LNCaP clone FGC (cell line): ENCODE measurements around the gene HAPLN2.

Experiments
- DNase-seq: peaks from one replicate; pipeline ENCODE4 v3.0.0-alpha.2; 2011; ENCODE audit warnings: low read depth
- H3K4me3 ChIP-seq: 2 replicates; pipeline ENCODE4 v1.5.1; 2011; ENCODE audit warnings: mild to moderate bottlenecking, low read depth, low read length, control low read depth
- CTCF ChIP-seq: IDR thresholded peaks from 2 replicates; pipeline ENCODE4 v1.5.1; 2012; ENCODE audit warnings: mild to moderate bottlenecking; ENCODE audit not compliant: control insufficient read depth, insufficient read depth; ENCODE audit errors: extremely low read depth

Gene HAPLN2

GRCh38 chr1:156652131-156652991 lies 33.1 kb downstream of the HAPLN2 start:
- no peak for DNase-seq
- TF ChIP-seq CTCF: no peak
- no peak overlapping the region for H3K4me3 ChIP-seq

- no peak for DNase-seq
- H3K4me3 ChIP-seq: no peak overlapping the region
- TF ChIP-seq CTCF: no peak
Measured at GRCh38 chr1:156652992-156653355, 33.8 kb downstream of the HAPLN2 start.

- no peak overlapping the region for H3K4me3 ChIP-seq
- no peak for DNase-seq
- TF ChIP-seq CTCF: no peak
Measured at GRCh38 chr1:156654700-156655099, 35.5 kb downstream of the HAPLN2 start.

GRCh38 chr1:156655151-156655903 lies 36.1 kb downstream of the HAPLN2 start:
- no peak for TF ChIP-seq CTCF
- H3K4me3 ChIP-seq: no peak overlapping the region
- DNase-seq: no peak

- no peak for DNase-seq
- no peak for TF ChIP-seq CTCF
- no peak overlapping the region for H3K4me3 ChIP-seq
Measured at GRCh38 chr1:156655904-156656516, 36.8 kb downstream of the HAPLN2 start.

- no peak overlapping the region for H3K4me3 ChIP-seq
- TF ChIP-seq CTCF: peak; percentile 98
- no peak for DNase-seq
Measured at GRCh38 chr1:156656806-156657740, 37.9 kb downstream of the HAPLN2 start.
